K562 (cell line): ENCODE measurements around the gene CBFA2T2. TPM values are rescaled to one million over a fixed set of nuclear protein-coding genes. Genes with fewer than 3 reads are reported as not detected.

ENCODE experiments used
- GATAD2B ChIP-seq: fragments of 450-650 bp; IDR thresholded peaks from 2 replicates; pipeline ENCODE4 v1.6.1; 2017; ENCODE audit warnings: mild to moderate bottlenecking, borderline replicate concordance
- HDAC6 ChIP-seq: IDR thresholded peaks from 2 replicates; pipeline ENCODE4 v1.6.1; 2012; ENCODE audit warnings: low read depth, mild to moderate bottlenecking, control low read depth, inconsistent platforms, low read length, moderate library complexity
- KHSRP ChIP-seq: fragments of 450-650 bp; IDR thresholded peaks from 2 replicates; pipeline ENCODE4 v1.6.1; 2017
- MCM3 ChIP-seq: fragments of 450-650 bp; IDR thresholded peaks from 2 replicates; pipeline ENCODE4 v1.6.1; 2016
- MYC ChIP-seq, 2 experiments: fragments of 250-450 bp in 1 of 2; sonication (Bioruptor Pico) in 1 of 2; IDR thresholded peaks; 2 replicates each; pipeline versions ENCODE4 v1.5.1 to v1.6.1; 2012 to 2021; ENCODE audit warnings: low read depth in 2 of 2, borderline replicate concordance in 1 of 2, improper control_type of control experiment in 1 of 2, low read length in 1 of 2, mild to moderate bottlenecking in 1 of 2, moderate library complexity in 1 of 2
- NFIC ChIP-seq: fragments of 450-650 bp; IDR thresholded peaks from 2 replicates; pipeline ENCODE4 v1.6.1; 2017; ENCODE audit warnings: mild to moderate bottlenecking, inconsistent platforms
- PRMT5 ChIP-seq: sonication (generic); formaldehyde crosslinking; IDR thresholded peaks from 2 replicates; pipeline ENCODE4 v1.5.0; 2020; ENCODE audit warnings: missing genetic modification reagents
- RB1 ChIP-seq: fragments of 450-650 bp; IDR thresholded peaks from 2 replicates; pipeline ENCODE4 v1.6.1; 2017; ENCODE audit warnings: low read depth, mild to moderate bottlenecking
- RFX5 ChIP-seq: IDR thresholded peaks from 2 replicates; pipeline ENCODE4 v1.6.1; 2011; ENCODE audit warnings: low read depth, mild to moderate bottlenecking, improper control_type of control experiment, low read length
- SMAD2 ChIP-seq: fragments of 150-350 bp; IDR thresholded peaks from 2 replicates; pipeline ENCODE4 v1.6.1; 2014; ENCODE audit warnings: low read depth, mild to moderate bottlenecking, low read length
- SMARCE1 ChIP-seq: fragments of 450-650 bp; IDR thresholded peaks from 2 replicates; pipeline ENCODE4 v1.7.1; 2016; ENCODE audit warnings: mild to moderate bottlenecking
- SP1 ChIP-seq: sonication (generic); formaldehyde crosslinking; IDR thresholded peaks from 2 replicates; pipeline ENCODE4 v1.8.1; 2022; ENCODE audit warnings: mild to moderate bottlenecking, missing genetic modification reagents
- TEAD4 ChIP-seq, 2 experiments: sonication (generic) in 1 of 2; formaldehyde crosslinking in 1 of 2; IDR thresholded peaks; 2 replicates each; pipeline versions ENCODE4 v1.6.1 to v1.8.0; 2012 to 2022; ENCODE audit warnings: borderline replicate concordance in 1 of 2, inconsistent platforms in 1 of 2, low read length in 1 of 2, mild to moderate bottlenecking in 1 of 2, missing genetic modification reagents in 1 of 2
- ZNF12 ChIP-seq: sonication (generic); formaldehyde crosslinking; IDR thresholded peaks from 2 replicates; pipeline ENCODE4 v1.4.0; 2020; ENCODE audit warnings: mild to moderate bottlenecking, missing genetic modification reagents
- ZNF146 ChIP-seq: IDR thresholded peaks from one replicate; pipeline ENCODE4 v1.6.1; 2018; ENCODE audit warnings: missing compliant biosample characterization; ENCODE audit not compliant: unreplicated experiment
- polyA plus RNA-seq, 8 experiments: library from polyadenylated mRNA; depleted of rRNA in 4 of 8; stranded (reverse) in 5 of 8; unstranded in 3 of 8; fragments of >200 nt; fragmentation: Nextera tagmentation in 2 of 8; fragmentation: Illumina TruSeq in 1 of 8; extraction: Ambion mirVana in 2 of 8; extraction: Trizol in 1 of 8; gene quantifications; 2 replicates each; pipeline versions ENCODE4 v1.2.1 to v1.2.3, GENCODE V29; 2011 to 2014; ENCODE audit warnings: inconsistent platforms in 1 of 8, missing spikeins in 1 of 8
- total RNA-seq, 7 experiments: library from RNA; depleted of rRNA in 6 of 7; stranded (reverse); fragments of >200 nt in 6 of 7; fragmentation: Illumina TruSeq in 2 of 7; extraction: Trizol in 2 of 7; gene quantifications; 2 replicates each; pipeline versions ENCODE4 v1.2.1 to v1.2.3, GENCODE V29; 2011 to 2021; ENCODE audit warnings: low replicate concordance in 1 of 7
- TF ChIP-seq, protein P1 (sequence below): fragments of 450-650 bp; IDR thresholded peaks from 2 replicates; pipeline ENCODE4 v1.6.1; 2016
- TF ChIP-seq, protein P2 (sequence below), 2 experiments: IDR thresholded peaks; 2 replicates each; pipeline ENCODE4 v1.6.1; 2012; ENCODE audit warnings: improper control_type of control experiment in 2 of 2, low read depth in 2 of 2, low read length in 2 of 2, borderline replicate concordance in 1 of 2
- TF ChIP-seq, protein P3 (sequence below): fragments of 150-350 bp; IDR thresholded peaks from 2 replicates; pipeline ENCODE4 v1.6.1; 2014; ENCODE audit warnings: low read depth, mild to moderate bottlenecking, low read length, borderline replicate concordance

Gene CBFA2T2
- total and polyA plus RNA-seq, 9 of the 15 experiments (the other 6 are each of a cell fraction or from before 2014, with no cell fraction given), result 0.27 to 9.6 (median 5.8) TPM

DNA sequence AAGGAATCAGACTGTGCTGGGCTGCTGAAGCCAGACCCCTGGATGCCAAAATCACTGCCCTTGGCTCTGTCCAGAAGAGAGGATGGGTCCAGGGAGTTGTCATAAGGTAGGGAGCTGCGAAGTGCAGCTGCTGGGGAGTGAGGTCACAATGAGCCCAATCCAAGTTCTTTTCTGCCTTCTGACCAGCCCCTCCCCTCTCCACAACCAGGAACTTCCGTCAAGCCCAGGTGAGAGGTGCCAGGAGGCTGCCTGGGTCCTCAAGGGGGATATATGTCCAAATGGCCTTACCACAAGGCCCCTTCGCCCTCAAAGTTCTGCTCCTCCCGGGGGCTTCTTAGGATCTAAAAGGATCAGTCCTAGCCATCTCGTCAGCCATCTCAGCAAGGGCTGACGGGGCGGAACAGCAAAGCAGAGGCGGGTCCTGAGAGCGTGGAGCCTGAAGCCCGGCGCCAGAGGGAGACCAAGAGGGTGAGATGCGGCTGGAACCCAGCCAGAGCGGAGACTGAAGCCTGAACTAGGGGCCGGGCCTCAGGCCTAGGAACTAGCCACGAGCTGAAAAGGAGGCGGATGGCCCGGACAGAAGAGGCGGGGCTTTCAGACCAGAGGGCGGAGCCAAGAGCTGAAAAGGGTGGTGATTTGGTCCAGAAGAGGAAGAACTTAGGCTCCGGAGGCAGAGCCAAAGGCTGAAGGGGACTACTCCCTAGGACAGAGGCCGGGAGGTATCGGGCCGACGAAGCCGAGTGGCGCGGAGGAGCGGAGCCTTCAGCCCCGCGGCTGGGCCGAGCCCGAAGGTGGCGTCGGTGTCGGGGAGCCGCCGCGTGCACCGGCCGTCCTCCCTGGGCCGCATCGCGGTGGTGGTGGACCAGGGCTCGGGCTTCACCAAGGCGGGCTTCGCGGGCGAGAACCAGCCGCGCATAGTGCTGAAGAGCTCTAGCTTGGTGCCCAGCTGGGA lies 176.7 kb downstream of the CBFA2T2 start, which contains the start of gene ACTL10 (continued):
- TF ChIP-seq MYC (IDR thresholded peaks at IDR 0.05; ENCODE audit: low read depth, low read length), result peak; percentile 80
- TF ChIP-seq MYC (CRISPR knock-in tag; IDR thresholded peaks at IDR 0.05; ENCODE audit: borderline replicate concordance, low read depth), result no peak
- TF ChIP-seq SP1 (CRISPR knock-in tag), result peak; percentile 66; the same call in 1 of the 2 replicates
- TF ChIP-seq HDAC6, result no peak
- no peak for TF ChIP-seq TEAD4 (IDR thresholded peaks at IDR 0.05; ENCODE audit: low read length)
- TF ChIP-seq TEAD4 (CRISPR knock-in tag; IDR thresholded peaks at IDR 0.05; ENCODE audit: borderline replicate concordance), result no peak
- TF ChIP-seq NFIC, result peak; percentile 99
- TF ChIP-seq SMARCE1, result no peak
- TF ChIP-seq KHSRP, result no peak
- no peak for TF ChIP-seq SMAD2
- TF ChIP-seq GATAD2B, result no peak
- 0 out of 2 replicates have a peak, but pooled peaks have one; percentile 42 for TF ChIP-seq ZNF12 (CRISPR knock-in tag)
- TF ChIP-seq, protein P1, sequence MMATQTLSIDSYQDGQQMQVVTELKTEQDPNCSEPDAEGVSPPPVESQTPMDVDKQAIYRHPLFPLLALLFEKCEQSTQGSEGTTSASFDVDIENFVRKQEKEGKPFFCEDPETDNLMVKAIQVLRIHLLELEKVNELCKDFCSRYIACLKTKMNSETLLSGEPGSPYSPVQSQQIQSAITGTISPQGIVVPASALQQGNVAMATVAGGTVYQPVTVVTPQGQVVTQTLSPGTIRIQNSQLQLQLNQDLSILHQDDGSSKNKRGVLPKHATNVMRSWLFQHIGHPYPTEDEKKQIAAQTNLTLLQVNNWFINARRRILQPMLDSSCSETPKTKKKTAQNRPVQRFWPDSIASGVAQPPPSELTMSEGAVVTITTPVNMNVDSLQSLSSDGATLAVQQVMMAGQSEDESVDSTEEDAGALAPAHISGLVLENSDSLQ, result peak; percentile 70
- TF ChIP-seq RFX5, result no peak
- peak; percentile 53; the same call in 1 of the 2 replicates for TF ChIP-seq RB1
- no peak for TF ChIP-seq MCM3
- no peak for TF ChIP-seq ZNF146
- no peak for TF ChIP-seq PRMT5 (CRISPR knock-in tag)
- TF ChIP-seq, protein P2, sequence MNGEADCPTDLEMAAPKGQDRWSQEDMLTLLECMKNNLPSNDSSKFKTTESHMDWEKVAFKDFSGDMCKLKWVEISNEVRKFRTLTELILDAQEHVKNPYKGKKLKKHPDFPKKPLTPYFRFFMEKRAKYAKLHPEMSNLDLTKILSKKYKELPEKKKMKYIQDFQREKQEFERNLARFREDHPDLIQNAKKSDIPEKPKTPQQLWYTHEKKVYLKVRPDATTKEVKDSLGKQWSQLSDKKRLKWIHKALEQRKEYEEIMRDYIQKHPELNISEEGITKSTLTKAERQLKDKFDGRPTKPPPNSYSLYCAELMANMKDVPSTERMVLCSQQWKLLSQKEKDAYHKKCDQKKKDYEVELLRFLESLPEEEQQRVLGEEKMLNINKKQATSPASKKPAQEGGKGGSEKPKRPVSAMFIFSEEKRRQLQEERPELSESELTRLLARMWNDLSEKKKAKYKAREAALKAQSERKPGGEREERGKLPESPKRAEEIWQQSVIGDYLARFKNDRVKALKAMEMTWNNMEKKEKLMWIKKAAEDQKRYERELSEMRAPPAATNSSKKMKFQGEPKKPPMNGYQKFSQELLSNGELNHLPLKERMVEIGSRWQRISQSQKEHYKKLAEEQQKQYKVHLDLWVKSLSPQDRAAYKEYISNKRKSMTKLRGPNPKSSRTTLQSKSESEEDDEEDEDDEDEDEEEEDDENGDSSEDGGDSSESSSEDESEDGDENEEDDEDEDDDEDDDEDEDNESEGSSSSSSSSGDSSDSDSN (IDR thresholded peaks at IDR 0.05; ENCODE audit: borderline replicate concordance in 1 of 2, low read depth in 2 of 2, low read length in 2 of 2), result peak; percentile 64 to 93; a peak in 3 of 4 replicates
- TF ChIP-seq, protein P3, sequence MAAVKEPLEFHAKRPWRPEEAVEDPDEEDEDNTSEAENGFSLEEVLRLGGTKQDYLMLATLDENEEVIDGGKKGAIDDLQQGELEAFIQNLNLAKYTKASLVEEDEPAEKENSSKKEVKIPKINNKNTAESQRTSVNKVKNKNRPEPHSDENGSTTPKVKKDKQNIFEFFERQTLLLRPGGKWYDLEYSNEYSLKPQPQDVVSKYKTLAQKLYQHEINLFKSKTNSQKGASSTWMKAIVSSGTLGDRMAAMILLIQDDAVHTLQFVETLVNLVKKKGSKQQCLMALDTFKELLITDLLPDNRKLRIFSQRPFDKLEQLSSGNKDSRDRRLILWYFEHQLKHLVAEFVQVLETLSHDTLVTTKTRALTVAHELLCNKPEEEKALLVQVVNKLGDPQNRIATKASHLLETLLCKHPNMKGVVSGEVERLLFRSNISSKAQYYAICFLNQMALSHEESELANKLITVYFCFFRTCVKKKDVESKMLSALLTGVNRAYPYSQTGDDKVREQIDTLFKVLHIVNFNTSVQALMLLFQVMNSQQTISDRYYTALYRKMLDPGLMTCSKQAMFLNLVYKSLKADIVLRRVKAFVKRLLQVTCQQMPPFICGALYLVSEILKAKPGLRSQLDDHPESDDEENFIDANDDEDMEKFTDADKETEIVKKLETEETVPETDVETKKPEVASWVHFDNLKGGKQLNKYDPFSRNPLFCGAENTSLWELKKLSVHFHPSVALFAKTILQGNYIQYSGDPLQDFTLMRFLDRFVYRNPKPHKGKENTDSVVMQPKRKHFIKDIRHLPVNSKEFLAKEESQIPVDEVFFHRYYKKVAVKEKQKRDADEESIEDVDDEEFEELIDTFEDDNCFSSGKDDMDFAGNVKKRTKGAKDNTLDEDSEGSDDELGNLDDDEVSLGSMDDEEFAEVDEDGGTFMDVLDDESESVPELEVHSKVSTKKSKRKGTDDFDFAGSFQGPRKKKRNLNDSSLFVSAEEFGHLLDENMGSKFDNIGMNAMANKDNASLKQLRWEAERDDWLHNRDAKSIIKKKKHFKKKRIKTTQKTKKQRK, result no peak
